Mesendoderm (in vitro differentiated cells): ENCODE data around the gene ZC2HC1C. TPM values are rescaled to one million over a fixed set of nuclear protein-coding genes. Genes with fewer than 3 reads are reported as not detected.

Experiments
- DNase-seq: peaks from one replicate; pipeline ENCODE4 v3.0.0; 2013
- H2AK5ac ChIP-seq: 2 replicates; pipeline ENCODE4 v1.6.1; 2013; ENCODE audit warnings: low read length, inconsistent platforms
- H2BK120ac ChIP-seq: 2 replicates; pipeline ENCODE4 v1.6.1; 2013; ENCODE audit warnings: low read depth, mild to moderate bottlenecking, low read length, moderate library complexity, mixed read lengths
- H2BK15ac ChIP-seq: replicated peaks from 2 replicates; pipeline ENCODE4 v1.6.1; 2013; ENCODE audit warnings: low read depth, mild to moderate bottlenecking, moderate library complexity
- H2BK5ac ChIP-seq: 2 replicates; pipeline ENCODE4 v1.6.1; 2013; ENCODE audit warnings: low read length, inconsistent platforms
- H3K18ac ChIP-seq: 2 replicates; pipeline ENCODE4 v1.6.1; 2013; ENCODE audit warnings: mild to moderate bottlenecking, low read length, mixed read lengths
- H3K23ac ChIP-seq: one replicate; pipeline ENCODE4 v1.6.1; 2013; ENCODE audit warnings: low read length
- H3K27ac ChIP-seq: 2 replicates; pipeline ENCODE4 v1.5.1; 2013; ENCODE audit warnings: low read depth, mild to moderate bottlenecking, inconsistent platforms, low read length, moderate library complexity
- H3K27me3 ChIP-seq: 2 replicates; pipeline ENCODE4 v1.6.1; 2013; ENCODE audit warnings: low read length, control low read depth, mild to moderate bottlenecking, inconsistent platforms; ENCODE audit not compliant: insufficient read depth, poor library complexity
- H3K36me3 ChIP-seq: 2 replicates; pipeline ENCODE4 v1.6.1; 2013; ENCODE audit warnings: low read length, inconsistent platforms; ENCODE audit not compliant: control insufficient read depth, insufficient read depth
- H3K4ac ChIP-seq: one replicate; pipeline ENCODE4 v1.6.1; 2013; ENCODE audit warnings: low read depth, mild to moderate bottlenecking, low read length, moderate library complexity
- H3K4me1 ChIP-seq: 2 replicates; pipeline ENCODE4 v1.6.1; 2013; ENCODE audit warnings: low read depth, low read length, inconsistent platforms; ENCODE audit not compliant: control insufficient read depth
- H3K4me2 ChIP-seq: 2 replicates; pipeline ENCODE4 v1.6.1; 2013; ENCODE audit warnings: low read length
- H3K4me3 ChIP-seq: 2 replicates; pipeline ENCODE4 v1.5.1; 2013; ENCODE audit warnings: mild to moderate bottlenecking, low read length
- H3K56ac ChIP-seq: one replicate; pipeline ENCODE4 v1.6.1; 2013; ENCODE audit warnings: low read length
- H3K79me1 ChIP-seq: 2 replicates; pipeline ENCODE4 v1.6.1; 2013; ENCODE audit warnings: low read length, inconsistent platforms
- H3K79me2 ChIP-seq: 2 replicates; pipeline ENCODE4 v1.6.1; 2013; ENCODE audit warnings: mild to moderate bottlenecking, low read length; ENCODE audit not compliant: control insufficient read depth, insufficient read depth
- H3K9ac ChIP-seq: 2 replicates; pipeline ENCODE4 v1.6.1; 2013; ENCODE audit warnings: low read length, inconsistent platforms
- H4K5ac ChIP-seq: one replicate; pipeline ENCODE4 v1.6.1; 2013; ENCODE audit warnings: low read length
- H4K8ac ChIP-seq: one replicate; pipeline ENCODE4 v1.6.1; 2013; ENCODE audit warnings: low read depth, mild to moderate bottlenecking, control low read depth, low read length, moderate library complexity
- WGBS: extraction: QIAGEN DNeasy Blood & Tissue Kit; methylation state at CpG from one replicate; pipeline ENCODE4 v1.1.7; 2013; ENCODE audit warnings: low lambda C conversion rate, missing lambda C conversion rate; ENCODE audit not compliant: insufficient coverage; ENCODE audit errors: extremely low coverage; 5-methylcytosine and 5-hydroxymethylcytosine counted together
- polyA plus RNA-seq, 2 experiments: library from polyadenylated mRNA; stranded (reverse); fragments of 200-250 nt; gene quantifications; one replicate each; pipeline ENCODE4 v1.2.3, GENCODE V29; 2013

ZC2HC1C gene
- 0.88 TPM for polyA plus RNA-seq (2013, experiment 1 of 2)
- polyA plus RNA-seq (2013, experiment 2 of 2) = 1.3 TPM

GRCh38 chr14:75069121-75069810 is at the start of gene ZC2HC1C:
Gene ZC2HC1C (plus strand): TSS chr14:75069641. CDS start chr14:75070574, 933 bp downstream.
- peak within 1 kb of the TSS; percentile 78 for H3K18ac ChIP-seq
- H3K4me2 ChIP-seq = peak within 1 kb of the TSS; percentile 67
- H2BK15ac ChIP-seq = no peak within 1 kb of the TSS
- peaks cover 2% of the 10 kb centered on the region for H3K79me1 ChIP-seq
- no peak within 1 kb of the TSS for H4K5ac ChIP-seq
- no peak within 1 kb of the TSS for H3K23ac ChIP-seq
- H2BK120ac ChIP-seq = peak within 1 kb of the TSS; percentile 64
- peak within 1 kb of the TSS; percentile 45 for H3K4me3 ChIP-seq
- H3K56ac ChIP-seq = peak within 1 kb of the TSS; percentile 95
- no peaks in the 10 kb centered on the region for H3K27me3 ChIP-seq
- WGBS = no CpG with 5 or more reads among the region's 58 CpGs
- H3K79me2 ChIP-seq = no peaks in the 10 kb centered on the region
- peak within 1 kb of the TSS; percentile 78 for H2BK5ac ChIP-seq
- H3K36me3 ChIP-seq = no peaks in the 10 kb centered on the region
- peak; percentile 95 for DNase-seq
- H3K4ac ChIP-seq = no peak within 1 kb of the TSS
- H3K9ac ChIP-seq = peak within 1 kb of the TSS; percentile 94
- no peaks in the 10 kb centered on the region for H3K4me1 ChIP-seq
- no peak within 1 kb of the TSS for H4K8ac ChIP-seq
- no peak within 1 kb of the TSS for H2AK5ac ChIP-seq
- peak within 1 kb of the TSS; percentile 81 for H3K27ac ChIP-seq

GRCh38 chr14:75022655-75023054 is 46.8 kb upstream of the ZC2HC1C start:
- no peak overlapping the region for H2BK15ac ChIP-seq
- no peak overlapping the region for H3K18ac ChIP-seq
- no peak overlapping the region for H2BK120ac ChIP-seq
- no peak overlapping the region for H2AK5ac ChIP-seq
- H3K36me3 ChIP-seq = peaks cover 3% of the 10 kb centered on the region
- no peaks in the 10 kb centered on the region for H3K4me1 ChIP-seq
- H3K9ac ChIP-seq = no peak overlapping the region
- no peak overlapping the region for H3K23ac ChIP-seq
- H3K56ac ChIP-seq = no peak overlapping the region
- no peak overlapping the region for H2BK5ac ChIP-seq
- no peak overlapping the region for H3K4ac ChIP-seq
- H3K4me3 ChIP-seq = no peak overlapping the region
- no peak overlapping the region for H3K27ac ChIP-seq
- no peak overlapping the region for H3K4me2 ChIP-seq
- no peaks in the 10 kb centered on the region for H3K79me2 ChIP-seq
- no CpG with 5 or more reads among the region's 8 CpGs for WGBS
- peak; percentile 59 for DNase-seq
- H3K79me1 ChIP-seq = no peaks in the 10 kb centered on the region
- H4K5ac ChIP-seq = no peak overlapping the region
- H3K27me3 ChIP-seq = no peaks in the 10 kb centered on the region
- no peak overlapping the region for H4K8ac ChIP-seq

- no peak overlapping the region for H2BK120ac ChIP-seq
- no peak overlapping the region for H3K18ac ChIP-seq
- H3K4me1 ChIP-seq = no peaks in the 10 kb centered on the region
- H4K8ac ChIP-seq = no peak overlapping the region
- H4K5ac ChIP-seq = no peak overlapping the region
- no peak overlapping the region for H3K4ac ChIP-seq
- no peak overlapping the region for H3K4me3 ChIP-seq
- no peak overlapping the region for H2BK15ac ChIP-seq
- no peaks in the 10 kb centered on the region for H3K79me2 ChIP-seq
- H2AK5ac ChIP-seq = no peak overlapping the region
- WGBS = no CpG with 5 or more reads among the region's 1 CpG
- H2BK5ac ChIP-seq = no peak overlapping the region
- no peak for DNase-seq
- H3K56ac ChIP-seq = no peak overlapping the region
- peaks cover 2% of the 10 kb centered on the region for H3K36me3 ChIP-seq
- H3K27ac ChIP-seq = no peak overlapping the region
- no peak overlapping the region for H3K9ac ChIP-seq
- no peak overlapping the region for H3K4me2 ChIP-seq
- H3K23ac ChIP-seq = no peak overlapping the region
- H3K79me1 ChIP-seq = no peaks in the 10 kb centered on the region
- H3K27me3 ChIP-seq = no peaks in the 10 kb centered on the region
Measured at GRCh38 chr14:75023108-75023507, 46.3 kb upstream of the ZC2HC1C start.

- Histone ChIP-seq H3K4me2 (no peak overlapping the region), H2BK5ac (no peak overlapping the region), H3K79me1 (no peaks in the 10 kb centered on the region), H3K56ac (no peak overlapping the region), H2BK120ac (no peak overlapping the region), H4K8ac (no peak overlapping the region), H2BK15ac (no peak overlapping the region), H3K27me3 (no peaks in the 10 kb centered on the region), H2AK5ac (no peak overlapping the region), H4K5ac (no peak overlapping the region), H3K27ac (no peak overlapping the region), H3K36me3 (no peaks in the 10 kb centered on the region), H3K79me2 (no peaks in the 10 kb centered on the region), H3K4me3 (no peak overlapping the region), H3K4ac (no peak overlapping the region), H3K4me1 (no peaks in the 10 kb centered on the region), H3K9ac (no peak overlapping the region), H3K23ac (no peak overlapping the region), H3K18ac (no peak overlapping the region)
- no peak for DNase-seq
- no CpG with 5 or more reads among the region's 4 CpGs for WGBS
Measured at GRCh38 chr14:75025082-75025481, 44.4 kb upstream of the ZC2HC1C start.

GRCh38 chr14:75025876-75026275 is 43.6 kb upstream of the ZC2HC1C start:
- Histone ChIP-seq H3K56ac (no peak overlapping the region), H2BK15ac (no peak overlapping the region), H3K36me3 (no peaks in the 10 kb centered on the region), H4K5ac (no peak overlapping the region), H3K18ac (no peak overlapping the region), H3K9ac (no peak overlapping the region), H2BK120ac (no peak overlapping the region), H3K79me2 (no peaks in the 10 kb centered on the region), H3K23ac (no peak overlapping the region), H3K4me3 (no peak overlapping the region), H2AK5ac (no peak overlapping the region), H3K27me3 (no peaks in the 10 kb centered on the region), H4K8ac (no peak overlapping the region), H2BK5ac (no peak overlapping the region), H3K79me1 (no peaks in the 10 kb centered on the region), H3K4me1 (no peaks in the 10 kb centered on the region), H3K4me2 (no peak overlapping the region), H3K4ac (no peak overlapping the region), H3K27ac (no peak overlapping the region)
- no peak for DNase-seq
- 100% methylated on average over 1 of the region's 2 CpGs for WGBS

GRCh38 chr14:75030147-75030546 is 39.3 kb upstream of the ZC2HC1C start:
- WGBS = no CpG with 5 or more reads among the region's 1 CpG
- DNase-seq = no peak
- no peak overlapping the region for H3K27ac ChIP-seq

More at GRCh38 chr14:75030147-75030546, 39.3 kb upstream of the ZC2HC1C start:
- Histone ChIP-seq H3K9ac (no peak overlapping the region), H3K18ac (no peak overlapping the region), H3K4me1 (no peaks in the 10 kb centered on the region), H3K79me2 (no peaks in the 10 kb centered on the region), H3K4me2 (no peak overlapping the region), H4K8ac (no peak overlapping the region), H3K27me3 (no peaks in the 10 kb centered on the region), H3K23ac (no peak overlapping the region), H3K4ac (no peak overlapping the region), H2AK5ac (no peak overlapping the region), H2BK15ac (no peak overlapping the region), H2BK120ac (no peak overlapping the region), H3K4me3 (no peak overlapping the region), H3K79me1 (no peaks in the 10 kb centered on the region), H3K56ac (no peak overlapping the region), H4K5ac (no peak overlapping the region), H3K36me3 (no peaks in the 10 kb centered on the region), H2BK5ac (no peak overlapping the region)
